ENCODE data around the gene CX3CL1. TPM values are rescaled to one million over a fixed set of nuclear protein-coding genes. Genes with fewer than 3 reads are reported as not detected.

CX3CL1 gene
- total RNA-seq, 1 donor from 2014 or later: 3.7 TPM

DNA sequence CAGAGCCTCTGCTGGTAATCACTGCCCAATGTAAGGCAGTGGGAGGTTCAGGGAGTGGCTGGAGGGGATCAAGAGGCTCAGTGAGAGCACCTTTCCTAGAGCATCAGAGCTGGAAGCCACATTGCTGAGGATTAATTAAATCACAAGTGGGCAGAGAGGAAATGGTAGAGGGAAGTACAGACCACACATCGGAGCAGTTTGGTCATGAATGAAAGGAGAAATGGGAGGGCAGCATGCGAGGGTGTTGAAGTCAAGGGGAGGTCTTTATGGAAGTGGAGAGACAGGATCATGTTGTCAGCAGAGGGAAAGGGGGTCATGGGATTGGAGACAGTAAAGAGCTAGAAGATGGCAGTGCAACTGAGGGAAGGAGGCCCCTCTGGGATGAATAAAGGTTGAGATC is 34.6 kb downstream of the CX3CL1 start:
- ATAC-seq: peak; percentile 31

DNA sequence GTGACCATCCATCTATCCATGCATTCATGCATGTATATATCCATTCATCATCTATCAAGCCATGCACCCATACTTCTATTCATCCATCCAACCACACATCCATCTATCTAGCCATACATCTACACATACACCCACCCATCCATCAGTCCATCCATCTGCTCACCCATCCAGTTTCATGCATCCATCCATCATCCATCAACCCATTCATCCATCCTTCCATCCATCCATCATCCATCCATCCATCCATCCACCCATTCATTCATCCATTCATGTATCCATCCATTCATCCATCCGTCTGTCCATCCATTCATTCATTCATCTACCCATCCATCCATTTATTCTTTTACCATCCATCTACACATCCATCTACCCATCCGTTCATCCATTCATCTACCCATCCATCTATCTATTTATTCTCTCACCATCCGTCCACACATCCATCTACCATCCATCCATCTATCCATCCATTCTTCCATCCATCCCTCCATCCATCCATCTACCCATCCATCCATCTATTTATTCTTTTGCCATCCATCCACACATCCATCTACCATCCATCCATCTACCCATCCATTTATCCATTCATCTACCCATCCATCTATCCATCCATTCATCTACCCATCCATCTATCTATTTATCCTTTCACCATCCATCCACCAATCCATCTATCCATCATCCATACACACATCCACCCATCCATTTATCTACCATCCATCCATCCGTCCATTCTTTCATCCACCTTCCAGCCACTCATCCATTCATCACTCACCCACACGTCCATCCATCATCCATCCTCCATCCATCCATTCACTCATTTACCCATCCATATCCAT is 35.4 kb downstream of the CX3CL1 start:
- no peak for ATAC-seq

DNA sequence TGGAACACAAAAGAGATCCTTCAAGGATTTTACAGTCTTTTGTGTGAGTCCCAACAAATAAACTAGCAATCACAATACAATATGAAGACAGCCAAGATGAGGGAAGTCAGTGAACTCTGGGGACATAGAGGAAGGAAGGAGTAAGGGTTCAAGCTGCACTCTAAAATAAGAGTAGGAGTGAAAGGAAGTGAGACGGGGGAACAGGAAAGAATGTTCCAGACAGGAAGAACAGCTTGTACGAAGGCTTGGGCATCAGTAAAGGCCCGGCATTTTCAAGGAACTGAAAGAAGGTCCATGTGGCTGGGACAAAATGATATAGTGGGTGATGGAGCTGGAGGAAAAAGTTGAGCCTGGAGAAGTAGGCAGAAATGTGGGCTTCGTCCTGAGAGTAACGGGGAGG is 36.8 kb downstream of the CX3CL1 start:
- ATAC-seq: no peak

GRCh38 chr16:57409870-57410587 is 37.7 kb downstream of the CX3CL1 start:
- peak; percentile 40 for ATAC-seq

GRCh38 chr16:57411362-57411976 is 39.2 kb downstream of the CX3CL1 start:
- ATAC-seq: no peak

- no peak for ATAC-seq
Measured at GRCh38 chr16:57412584-57412983, 40.3 kb downstream of the CX3CL1 start.

- peak; percentile 5 for ATAC-seq
Measured at GRCh38 chr16:57413301-57413730, 41.0 kb downstream of the CX3CL1 start.

DNA sequence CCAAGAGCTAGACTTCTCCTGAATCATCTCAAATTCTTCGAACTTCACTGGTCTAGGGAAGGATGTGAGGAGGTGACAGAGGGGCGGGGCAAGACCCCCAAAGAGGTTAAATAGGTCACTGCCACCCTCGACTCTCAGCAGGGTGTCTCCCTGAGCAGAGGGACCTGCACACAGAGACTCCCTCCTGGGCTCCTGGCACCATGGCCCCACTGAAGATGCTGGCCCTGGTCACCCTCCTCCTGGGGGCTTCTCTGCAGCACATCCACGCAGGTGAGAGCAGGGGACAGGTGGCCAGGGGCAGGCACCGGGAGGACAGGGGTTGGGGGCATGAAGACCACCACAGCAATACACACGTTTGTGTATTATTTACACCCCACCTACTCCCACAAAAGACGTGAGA is 41.4 kb downstream of the CX3CL1 start:
- no peak for ATAC-seq

- no peak for ATAC-seq
Measured at GRCh38 chr16:57416084-57416483, 43.8 kb downstream of the CX3CL1 start.

- no peak for ATAC-seq
Measured at GRCh38 chr16:57419506-57419905, 47.2 kb downstream of the CX3CL1 start.

GRCh38 chr16:57422026-57422944 is 50.0 kb downstream of the CX3CL1 start:
- ATAC-seq: peak; percentile 37

DNA sequence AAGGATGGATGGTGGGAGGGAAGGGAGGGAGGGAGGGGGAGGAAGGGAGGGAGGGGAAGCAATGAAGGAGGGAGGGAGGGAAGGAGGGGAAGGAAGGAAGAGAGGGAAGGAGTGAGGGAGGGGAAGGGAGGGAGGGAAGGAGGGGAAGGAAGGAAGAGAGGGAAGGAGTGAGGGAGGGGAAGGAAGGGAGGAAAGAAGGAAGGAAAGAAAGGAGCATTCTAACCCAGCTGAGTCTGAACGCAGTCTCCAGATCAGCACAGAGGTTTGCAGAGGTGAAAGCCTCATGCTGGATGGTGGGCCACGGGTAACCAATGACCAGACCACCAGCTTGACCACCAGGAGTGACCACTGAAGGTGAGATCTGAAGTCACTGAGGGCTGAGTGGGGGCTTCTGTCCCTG is 50.9 kb downstream of the CX3CL1 start:
- no peak for ATAC-seq

GRCh38 chr16:57424583-57424982 is 52.3 kb downstream of the CX3CL1 start:
- no peak for ATAC-seq

DNA sequence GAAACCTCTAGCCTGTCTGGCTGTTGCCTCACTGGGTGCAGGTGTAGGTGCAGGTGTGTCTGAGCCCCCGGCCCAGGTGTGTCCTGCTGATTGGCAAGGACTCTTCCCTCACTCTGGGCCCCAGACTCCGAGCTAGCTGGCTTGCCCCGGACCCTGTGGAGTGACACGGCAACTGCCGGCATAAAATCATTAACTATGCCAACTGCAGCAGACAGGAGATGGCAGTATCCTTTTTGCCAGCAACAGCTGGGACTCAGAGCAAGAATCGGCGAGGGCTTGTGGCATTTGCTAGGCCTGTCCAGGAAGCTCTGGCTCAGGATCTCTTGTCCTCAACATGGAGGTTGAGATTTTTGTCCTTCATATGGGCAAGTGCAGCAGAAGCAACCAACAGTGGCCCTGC is 54.1 kb downstream of the CX3CL1 start:
- no peak for ATAC-seq

- no peak for ATAC-seq
Measured at GRCh38 chr16:57427307-57427706, 55.0 kb downstream of the CX3CL1 start.

- no peak for ATAC-seq
Measured at GRCh38 chr16:57427824-57428223, 55.5 kb downstream of the CX3CL1 start.

DNA sequence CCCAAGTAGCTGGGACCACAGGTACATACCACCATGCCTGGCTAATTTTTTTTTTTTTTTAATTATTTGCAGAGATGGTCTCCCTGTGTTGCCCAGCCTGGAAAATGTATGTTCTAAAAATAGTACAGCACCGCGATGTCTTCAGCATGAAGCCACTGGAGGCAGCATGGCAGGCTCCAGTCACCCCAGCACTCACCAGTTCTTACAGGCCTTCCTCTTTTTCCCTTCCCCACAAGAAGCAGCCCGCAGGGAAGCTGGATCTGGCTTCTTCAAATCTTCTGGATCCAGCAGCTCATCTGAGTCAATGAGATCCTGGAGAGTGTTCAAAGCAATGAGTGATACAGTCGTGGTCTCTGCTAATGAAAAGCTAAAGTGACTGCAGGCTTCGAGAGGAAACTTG is 58.7 kb downstream of the CX3CL1 start:
- ATAC-seq: no peak

DNA sequence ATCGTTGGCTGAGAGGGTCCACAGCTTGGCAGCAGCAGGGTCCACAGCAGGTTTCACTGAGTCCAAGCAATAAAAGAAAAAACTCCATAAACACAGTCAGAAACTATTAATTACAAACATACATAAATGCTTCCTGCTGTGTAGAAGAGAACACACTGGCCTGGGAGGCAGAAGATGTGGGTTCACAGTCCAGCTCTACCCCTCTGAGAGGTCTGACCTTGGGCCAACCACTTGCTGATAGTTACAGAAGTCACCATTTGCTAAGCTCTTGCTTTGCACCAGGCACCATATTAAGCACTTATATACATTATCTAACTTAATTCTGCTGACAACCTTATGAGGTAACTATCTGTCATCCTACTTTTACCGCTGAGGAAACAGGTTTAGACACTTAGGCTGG is 60.2 kb downstream of the CX3CL1 start:
- peak; percentile 69 for ATAC-seq

GRCh38 chr16:57432989-57433388 is 60.7 kb downstream of the CX3CL1 start:
- ATAC-seq: peak; percentile 54

GRCh38 chr16:57434003-57434402 is 61.7 kb downstream of the CX3CL1 start:
- no peak for ATAC-seq
